NCI-H345 treated with DMSO at 0.1 percent for 48 hours (cell line): ENCODE results near the gene ZDHHC24.
"Not testable (repeated sequence)": the region's sequence is repeated elsewhere in the genome, so short reads cannot be mapped to it uniquely, and the experiment has no call there.

Experiments
- DNase-seq: peaks from one replicate; lab custom pipeline; 2025; ENCODE audit not compliant: unreplicated experiment; lab: John Stamatoyannopoulos, UW

Gene ZDHHC24

GRCh38 chr11:66546966-66547661 lies 1.3 kb upstream of the ZDHHC24 start:
- no peak for DNase-seq

- DNase-seq, result no peak
These were observed 619 bp upstream of the ZDHHC24 start, which contains the start of gene ACTN3 for GRCh38 chr11:66546368-66546965. TSS of gene ACTN3 (plus strand) at chr11:66546903. CDS start at chr11:66546938, 35 bp downstream.

- DNase-seq, result not testable (repeated sequence)
These were observed 896 bp downstream of the ZDHHC24 start for GRCh38 chr11:66544952-66545351.

GRCh38 chr11:66543263-66544107 lies 2.4 kb downstream of the ZDHHC24 start:
- DNase-seq, result no peak

GRCh38 chr11:66542362-66542761 lies 3.5 kb downstream of the ZDHHC24 start:
- DNase-seq, result no peak

- no peak for DNase-seq
These were observed 4.0 kb downstream of the ZDHHC24 start for GRCh38 chr11:66541892-66542291.

GRCh38 chr11:66540598-66540997 lies 5.2 kb downstream of the ZDHHC24 start:
- DNase-seq, result not testable (repeated sequence)

- no peak for DNase-seq
These were observed 6.0 kb downstream of the ZDHHC24 start for GRCh38 chr11:66539870-66540213.

- DNase-seq, result no peak
These were observed 6.5 kb downstream of the ZDHHC24 start for GRCh38 chr11:66539170-66539869.

GRCh38 chr11:66532784-66533183 lies 13.1 kb downstream of the ZDHHC24 start:
- no peak for DNase-seq

GRCh38 chr11:66531841-66532240 lies 14.0 kb downstream of the ZDHHC24 start:
- no peak for DNase-seq

- no peak for DNase-seq
These were observed 14.7 kb downstream of the ZDHHC24 start for GRCh38 chr11:66530927-66531709.

GRCh38 chr11:66529655-66530054 lies 16.2 kb downstream of the ZDHHC24 start:
- DNase-seq, result no peak

- DNase-seq, result no peak
These were observed 16.8 kb downstream of the ZDHHC24 start for GRCh38 chr11:66529069-66529468.

GRCh38 chr11:66524304-66525040 lies 21.4 kb downstream of the ZDHHC24 start:
- no peak for DNase-seq

- DNase-seq, result no peak
These were observed 22.2 kb downstream of the ZDHHC24 start for GRCh38 chr11:66523611-66524010.

GRCh38 chr11:66510990-66511339 lies 34.9 kb downstream of the ZDHHC24 start:
- DNase-seq, result no peak

- DNase-seq, result peak; percentile 54
These were observed 35.4 kb downstream of the ZDHHC24 start, which contains the start of gene BBS1 for GRCh38 chr11:66510271-66510989. TSS of gene BBS1 (plus strand) at chr11:66510635. CDS start at chr11:66510660, 25 bp downstream.

- no peak for DNase-seq
These were observed 36.7 kb downstream of the ZDHHC24 start for GRCh38 chr11:66509131-66509561.
